Psoas muscle (tissue), 8 donors: ENCODE measurements around the gene TXNDC5. TPM values are rescaled to one million over a fixed set of nuclear protein-coding genes. Genes with fewer than 3 reads are reported as not detected.
A peak's percentile ranks its signal among the peaks of the same experiment; 100 is the strongest.
"Not testable (repeated sequence)": the region's sequence is repeated elsewhere in the genome, so short reads cannot be mapped to it uniquely, and the experiment has no call there.

Source experiments
- ATAC-seq, 4 donors: fragments of 200-7000 bp; cut with Tn5 transposase; one replicate each; pipeline ENCODE4 v1.9.1; 2020; ENCODE audit warnings: moderate library complexity in 3 of 4, mild to moderate bottlenecking in 2 of 4
- DNase-seq, 2 donors: peaks; one replicate each; pipeline ENCODE4 v3.0.0-alpha.2; 2020
- H3K27ac ChIP-seq: fragments of 200-600 bp; one replicate; pipeline ENCODE4 v1.8.0; 2022
- H3K27me3 ChIP-seq, 3 donors: fragments of 200-600 bp in 1 of 3; one replicate each; pipeline versions ENCODE4 v1.6.1 to v1.8.0; 2013 to 2022; ENCODE audit warnings: low read length in 2 of 3, mild to moderate bottlenecking in 2 of 3, moderate library complexity in 1 of 3; ENCODE audit not compliant: insufficient read depth in 3 of 3
- H3K36me3 ChIP-seq, 2 donors: fragments of 200-600 bp in 1 of 2; one replicate each; pipeline versions ENCODE4 v1.6.1 to v1.8.0; 2013 to 2022; ENCODE audit warnings: low read depth in 1 of 2, mild to moderate bottlenecking in 1 of 2, moderate library complexity in 1 of 2; ENCODE audit not compliant: insufficient read depth in 1 of 2
- H3K4me1 ChIP-seq: fragments of 200-600 bp; one replicate; pipeline ENCODE4 v1.8.0; 2022
- H3K4me3 ChIP-seq: fragments of 200-600 bp; one replicate; pipeline ENCODE4 v1.8.0; 2022; ENCODE audit warnings: mild to moderate bottlenecking
- H3K9me3 ChIP-seq: fragments of 200-600 bp; one replicate; pipeline ENCODE4 v1.8.0; 2022
- CTCF ChIP-seq: fragments of 200-600 bp; IDR thresholded peaks from one replicate; pipeline ENCODE4 v1.8.0; 2022; ENCODE audit warnings: antibody characterized with exemption
- WGBS, 3 donors: extraction: QIAGEN DNeasy Blood & Tissue Kit; methylation state at CpG; one replicate each; pipeline versions ENCODE4 v1.1.6 to v1.1.7; 2013; 5-methylcytosine and 5-hydroxymethylcytosine counted together
- intact Hi-C, 2 donors: fragments of 100-400 bp; cut with DNase I; formaldehyde crosslinking; loops; one replicate each; pipeline versions ENCODE4 v1.11.0 to v1.14.2; 2022
- polyA plus RNA-seq, 3 donors: library from polyadenylated mRNA; stranded (reverse); fragments of 200-250 nt; gene quantifications; one replicate each; pipeline ENCODE4 v1.2.3, GENCODE V29; 2013
- total RNA-seq, 4 donors: library from RNA; stranded (reverse); fragmentation: NEBNext Ultra II Directional in 2 of 4; extraction: Animal tissue kit (Norgen Biotek cat#: 25700) in 2 of 4; gene quantifications; one replicate each; pipeline versions ENCODE4 v1.2.1 to v1.2.4, GENCODE V29; 2021 to 2023
- donor health status: healthy with polysubstance abuse.
- donor health status: DM: no; HTN: no; CAD: no; lungs with moderate emphysema.
- donor health status: Bipolar disorder and iron deficiency.
- donor health status: healthy.
- donor health status: DM: yes; HTN: yes; CAD: no.
- donor health status: DM: no; HTN: no; CAD: no.
- donor health status: DM: no; HTN: no; CAD: no.
- donor health status: DM: yes; HTN: yes; CAD: no.

The TXNDC5 gene
- total and polyA plus RNA-seq, 7 donors, result 15.5 to 50.2 (median 24.6) TPM

GRCh38 chr6:7899101-7899888 lies 11.3 kb downstream of the TXNDC5 start:
- 87 to 90% (median 88%) methylated on average over 5 of the region's 5 CpGs for WGBS, 3 donors
- DNase-seq (no peak), ATAC-seq (peak in 1 of 4 donors; percentile 49)
- intact Hi-C loops, result no loop called here
- Histone ChIP-seq H3K27ac (no peak overlapping the region), H3K36me3 (peaks cover 9 to 90% of the 10 kb centered on the region in 2 donors), H3K27me3 (no peaks in the 10 kb centered on the region), H3K4me1 (peaks cover 14% of the 10 kb centered on the region), H3K4me3 (no peak overlapping the region), H3K9me3 (no peaks in the 10 kb centered on the region)
- no peak for TF ChIP-seq CTCF

- H3K4me1 ChIP-seq, DNase-seq, ATAC-seq, H3K9me3 ChIP-seq, H3K4me3 ChIP-seq, intact Hi-C loops, H3K27ac ChIP-seq, H3K27me3 ChIP-seq: not testable (repeated sequence)
- 81 to 89% (median 87%) methylated on average over 8 of the region's 8 CpGs for WGBS, 3 donors
- H3K36me3 ChIP-seq, result peaks cover 8 to 90% of the 10 kb centered on the region in 2 donors
Observed at GRCh38 chr6:7898193-7898586, 12.4 kb downstream of the TXNDC5 start.

- no peak for TF ChIP-seq CTCF
- H3K27me3 ChIP-seq, result no peaks in the 10 kb centered on the region
- intact Hi-C loops, result no loop called here
- H3K36me3 ChIP-seq, result peaks cover 6 to 90% of the 10 kb centered on the region in 2 donors
- WGBS, 3 donors, result 92 to 96% (median 94%) methylated on average over 9 of the region's 9 CpGs
- no peak overlapping the region for H3K27ac ChIP-seq
- DNase-seq, result no peak
- H3K4me1 ChIP-seq, result peaks cover 5% of the 10 kb centered on the region
- H3K9me3 ChIP-seq, result no peaks in the 10 kb centered on the region
- no peak overlapping the region for H3K4me3 ChIP-seq
- ATAC-seq, result no peak
Observed at GRCh38 chr6:7897461-7898192, 13.0 kb downstream of the TXNDC5 start.

GRCh38 chr6:7896465-7896987 lies 14.1 kb downstream of the TXNDC5 start:
- TF ChIP-seq CTCF, result no peak
- DNase-seq (no peak), ATAC-seq (no peak)
- WGBS, 3 donors, result 91 to 97% (median 91%) methylated on average over 6 of the region's 6 CpGs
- Histone ChIP-seq H3K9me3 (no peaks in the 10 kb centered on the region), H3K4me3 (no peak overlapping the region), H3K36me3 (peaks cover 6 to 90% of the 10 kb centered on the region in 2 donors), H3K4me1 (peaks cover 5% of the 10 kb centered on the region), H3K27ac (no peak overlapping the region), H3K27me3 (no peaks in the 10 kb centered on the region)
- intact Hi-C loops, result no loop called here

- intact Hi-C loops, result no loop called here
- no peaks in the 10 kb centered on the region for H3K27me3 ChIP-seq
- H3K9me3 ChIP-seq, result no peaks in the 10 kb centered on the region
- peaks cover 5% of the 10 kb centered on the region for H3K4me1 ChIP-seq
- WGBS, 3 donors, result 86 to 89% (median 88%) methylated on average over 7 of the region's 7 CpGs
- H3K36me3 ChIP-seq, result peaks cover 12 to 96% of the 10 kb centered on the region in 2 donors
- ATAC-seq, result no peak
- H3K27ac ChIP-seq, result no peak overlapping the region
- no peak for TF ChIP-seq CTCF
- no peak for DNase-seq
- H3K4me3 ChIP-seq, result no peak overlapping the region
Observed at GRCh38 chr6:7895125-7895423, 15.5 kb downstream of the TXNDC5 start.
